HepG2 (cell line): ENCODE results near the gene XAGE3. TPM values are rescaled to one million over a fixed set of nuclear protein-coding genes. Genes with fewer than 3 reads are reported as not detected.
"Not testable (repeated sequence)": the region's sequence is repeated elsewhere in the genome, so short reads cannot be mapped to it uniquely, and the experiment has no call there.

Source experiments
- ATAC-seq: fragments of 200-7000 bp; cut with Tn5 transposase; 3 replicates; pipeline ENCODE4 v1.9.1; 2020; ENCODE audit warnings: mild to moderate bottlenecking, moderate library complexity
- BruUV-seq: library from RNA; stranded (reverse); fragments of 400-500 nt; replicated peaks from 2 replicates; lab custom pipeline; 2021; lab: Mats Ljungman, UMichigan
- CTCF ChIA-PET: fragments of 300-600 bp; formaldehyde crosslinking; extraction: SDS; loops from one replicate; lab custom pipeline; 2021; ENCODE audit warnings: low total read pairs, inconsistent platforms, low intra/inter-chr PET ratio; lab: Yijun Ruan, JAX
- POLR2A ChIA-PET: fragments of 350-600 bp; sonication (Branson Sonifier 250); formaldehyde crosslinking; loops from one replicate; lab custom pipeline; 2020; ENCODE audit warnings: antibody characterized with exemption, inconsistent platforms; lab: Yijun Ruan, JAX
- DNase-seq: peaks from one replicate; pipeline ENCODE4 v3.0.0-alpha.2; 2015; ENCODE audit warnings: low spot score
- FAIRE-seq: peaks from 3 replicates; lab custom pipeline; 2011; peaks lifted over from hg19 to GRCh38; lab: Jason Lieb, UNC
- H2AFZ ChIP-seq: one replicate; pipeline ENCODE4 v1.6.1; 2011; ENCODE audit warnings: low read length, inconsistent platforms
- H3K27ac ChIP-seq: fragments of 300-600 bp; 3 replicates; pipeline ENCODE4 v1.8.0; 2011; ENCODE audit warnings: mixed run types, mild to moderate bottlenecking, mixed read lengths, low read length, inconsistent platforms; ENCODE audit not compliant: insufficient read depth; ENCODE audit errors: extremely low read length
- H3K27me3 ChIP-seq, 2 experiments: fragments of 200-600 bp in 1 of 2; 2 replicates in 1 of 2; 3 replicates in 1 of 2; pipeline versions ENCODE4 v1.6.0 to v1.8.0; 2011; ENCODE audit warnings: low read length in 2 of 2, mild to moderate bottlenecking in 2 of 2, moderate library complexity in 2 of 2, inconsistent platforms in 1 of 2; ENCODE audit not compliant: insufficient read depth in 2 of 2, control insufficient read depth in 1 of 2
- H3K36me3 ChIP-seq, 2 experiments: fragments of 200-600 bp in 1 of 2; replicated peaks in 1 of 2; 2 replicates in 1 of 2; 3 replicates in 1 of 2; pipeline versions ENCODE4 v1.5.1 to v1.8.0; 2011; ENCODE audit warnings: low read length in 2 of 2, inconsistent platforms in 1 of 2; ENCODE audit not compliant: insufficient read depth in 2 of 2, control insufficient read depth in 1 of 2
- H3K4me1 ChIP-seq: 2 replicates; pipeline ENCODE4 v1.5.1; 2012; ENCODE audit warnings: low read length, inconsistent platforms; ENCODE audit not compliant: insufficient read depth
- H3K4me2 ChIP-seq: 2 replicates; pipeline ENCODE4 v1.6.0; 2011; ENCODE audit warnings: low read depth, low read length, inconsistent platforms
- H3K4me3 ChIP-seq, 3 experiments: fragments of 200-600 bp in 1 of 3; sonication (generic), shearing (Covaris generic) in 1 of 3; replicated peaks in 1 of 3; 2 replicates each; pipeline ENCODE4 v1.5.1; 2011 to 2016; ENCODE audit warnings: low read length in 3 of 3, inconsistent platforms in 2 of 3, low read depth in 2 of 3, mild to moderate bottlenecking in 2 of 3, control low read depth in 1 of 3, mixed read lengths in 1 of 3; ENCODE audit not compliant: insufficient read depth in 1 of 3
- H3K79me2 ChIP-seq: one replicate; pipeline ENCODE4 v1.6.1; 2011; ENCODE audit warnings: low read length, inconsistent platforms; ENCODE audit not compliant: insufficient read depth
- H3K9ac ChIP-seq: 2 replicates; pipeline ENCODE4 v1.6.0; 2011; ENCODE audit warnings: mild to moderate bottlenecking, low read depth, low read length, inconsistent platforms; ENCODE audit not compliant: insufficient read depth
- H3K9me3 ChIP-seq: 2 replicates; pipeline ENCODE4 v1.5.1; 2012; ENCODE audit warnings: mild to moderate bottlenecking, low read length
- H4K20me1 ChIP-seq: 2 replicates; pipeline ENCODE4 v1.6.0; 2011; ENCODE audit warnings: inconsistent platforms, mild to moderate bottlenecking, low read length, moderate library complexity; ENCODE audit not compliant: insufficient read depth
- AGO1 ChIP-seq: fragments of 200-400 bp; formaldehyde crosslinking; IDR thresholded peaks from 2 replicates; pipeline ENCODE4 v1.6.1; 2017; ENCODE audit warnings: mild to moderate bottlenecking, low read depth, low read length, moderate library complexity; ENCODE audit not compliant: poor library complexity, severe bottlenecking
- ELF1 ChIP-seq: sonication (generic); formaldehyde crosslinking; IDR thresholded peaks from 2 replicates; pipeline ENCODE4 v1.4.0; 2020; ENCODE audit warnings: missing genetic modification reagents
- MAF1 ChIP-seq: sonication (generic); formaldehyde crosslinking; IDR thresholded peaks from 2 replicates; pipeline ENCODE4 v1.5.0; 2020; ENCODE audit warnings: missing genetic modification reagents, borderline replicate concordance
- NR2F1 ChIP-seq, 2 experiments: fragments of 450-650 bp in 1 of 2; formaldehyde crosslinking in 1 of 2; IDR thresholded peaks; 2 replicates each; pipeline versions ENCODE4 v1.5.0 to v1.6.1; 2016 to 2020; ENCODE audit warnings: mild to moderate bottlenecking in 1 of 2, missing compliant biosample characterization in 1 of 2, missing genetic modification reagents in 1 of 2, moderate library complexity in 1 of 2
- STAT5B ChIP-seq: sonication (generic); formaldehyde crosslinking; IDR thresholded peaks from 2 replicates; pipeline ENCODE4 v1.4.0; 2020; ENCODE audit warnings: missing genetic modification reagents
- ZNF746 ChIP-seq: sonication (generic); formaldehyde crosslinking; IDR thresholded peaks from 2 replicates; pipeline ENCODE4 v1.8.0; 2022; ENCODE audit warnings: mild to moderate bottlenecking, missing genetic modification reagents
- ZNF776 ChIP-seq: sonication (generic); formaldehyde crosslinking; IDR thresholded peaks from 2 replicates; pipeline ENCODE4 v1.4.0; 2020; ENCODE audit warnings: mild to moderate bottlenecking, missing genetic modification reagents
- ZNF788 ChIP-seq: sonication (generic); formaldehyde crosslinking; IDR thresholded peaks from 2 replicates; pipeline ENCODE4 v1.5.0; 2020; ENCODE audit warnings: mild to moderate bottlenecking, missing genetic modification reagents, borderline replicate concordance
- WGBS: methylation state at CpG from one replicate; pipeline ENCODE4 v1.1.6; 2017; ENCODE audit warnings: low lambda C conversion rate; 5-methylcytosine and 5-hydroxymethylcytosine counted together
- in situ Hi-C: cut with HindIII; loops from 2 replicates; pipeline ENCODE4 v1.10.0; 2017; ENCODE audit warnings: low pct_unique_long_range_greater_than_20kb; ENCODE audit not compliant: extremely low pct_ligation_motif_present
- intact Hi-C: fragments of 100-400 bp; cut with micrococcal nuclease; formaldehyde crosslinking; loops from one replicate; pipeline ENCODE4 v1.10.0; 2022; ENCODE audit not compliant: unreplicated experiment
- polyA plus RNA-seq, 8 experiments: library from polyadenylated mRNA; depleted of rRNA in 3 of 8; stranded (reverse) in 7 of 8; unstranded in 1 of 8; fragments of >200 nt; fragmentation: Illumina TruSeq in 4 of 8; extraction: Trizol in 4 of 8; gene quantifications; 2 replicates each; pipeline versions ENCODE4 v1.2.1 to v1.2.3, GENCODE V29; 2011 to 2016; ENCODE audit warnings: low read depth in 4 of 8, missing spikeins in 1 of 8, mixed read lengths in 1 of 8; ENCODE audit not compliant: insufficient read depth in 1 of 8
- total RNA-seq, 5 experiments: library from RNA; depleted of rRNA; stranded (reverse); fragments of >200 nt; fragmentation: Illumina TruSeq; extraction: Trizol; gene quantifications; 2 replicates each; pipeline ENCODE4 v1.2.3, GENCODE V29; 2016; ENCODE audit warnings: low read depth in 1 of 5
- TF ChIP-seq, protein P1 (sequence below): IDR thresholded peaks from 2 replicates; pipeline ENCODE4 v1.6.1; 2016; ENCODE audit warnings: low read depth, borderline replicate concordance
- TF ChIP-seq, protein P2 (sequence below): sonication (generic); formaldehyde crosslinking; conservative IDR thresholded peaks from 2 replicates; pipeline ENCODE4 v1.8.0; 2022; ENCODE audit warnings: low read depth, missing genetic modification reagents

The XAGE3 gene
- total and polyA plus RNA-seq, 2 of the 13 experiments (the other 11 are each of a cell fraction or from before 2014, with no cell fraction given) = not detected

DNA sequence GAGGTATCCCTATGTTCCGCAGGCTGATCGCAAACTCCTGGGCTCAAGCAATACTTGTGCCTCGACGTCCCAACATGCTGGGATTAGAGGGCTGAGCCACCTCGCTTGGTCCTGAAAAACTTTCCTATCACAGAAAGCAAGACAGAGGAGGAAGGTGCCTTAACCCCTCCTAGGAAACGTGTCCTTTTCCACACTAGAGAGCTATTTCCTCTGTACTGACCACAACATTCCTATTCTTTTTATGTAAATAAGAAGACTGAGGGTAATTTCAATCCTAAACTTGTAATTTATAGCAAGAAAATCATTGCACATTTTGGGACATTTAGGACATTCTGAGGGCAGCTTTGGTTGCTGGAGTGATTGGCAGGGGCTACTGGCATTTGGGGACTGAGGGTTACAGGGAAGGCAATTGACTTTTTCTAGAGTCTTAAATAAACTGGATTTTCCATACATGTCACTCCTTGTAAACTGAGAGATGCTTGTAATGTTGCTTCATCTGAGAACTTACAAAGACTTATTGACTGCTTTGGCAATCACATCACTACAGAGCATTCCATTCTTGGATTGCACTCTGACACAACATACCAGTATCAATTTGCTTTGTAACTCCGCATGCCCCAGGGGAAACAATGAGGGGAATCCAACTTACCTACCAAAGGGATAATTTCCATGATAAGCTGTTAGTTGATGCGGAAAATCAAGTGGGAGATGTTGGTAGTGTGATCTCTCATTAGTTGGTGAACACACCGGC is 15.6 kb downstream of the XAGE3 start:
- DNase-seq = no peak
- H3K4me3 ChIP-seq = no peak overlapping the region
- no peaks in the 10 kb centered on the region for H4K20me1 ChIP-seq
- no peak overlapping the region for H2AFZ ChIP-seq
- no peaks in the 10 kb centered on the region for H3K36me3 ChIP-seq
- ChIA-PET CTCF (no interaction called here), POLR2A (no interaction called here)
- FAIRE-seq = no peak
- in situ Hi-C loops (no loop called here), intact Hi-C loops (no loop called here)
- H3K27me3 ChIP-seq = no peaks in the 10 kb centered on the region
- no peak for TF ChIP-seq ELF1 (CRISPR knock-in tag)
- TF ChIP-seq ZNF776 (CRISPR knock-in tag) = no peak
- TF ChIP-seq STAT5B (CRISPR knock-in tag) = no peak
- TF ChIP-seq MAF1 = no peak
- TF ChIP-seq ZNF746 (CRISPR knock-in tag) = no peak
- TF ChIP-seq, protein P1, sequence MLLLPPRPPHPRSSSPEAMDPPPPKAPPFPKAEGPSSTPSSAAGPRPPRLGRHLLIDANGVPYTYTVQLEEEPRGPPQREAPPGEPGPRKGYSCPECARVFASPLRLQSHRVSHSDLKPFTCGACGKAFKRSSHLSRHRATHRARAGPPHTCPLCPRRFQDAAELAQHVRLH (CRISPR knock-in tag) = no peak
- TF ChIP-seq, protein P2, sequence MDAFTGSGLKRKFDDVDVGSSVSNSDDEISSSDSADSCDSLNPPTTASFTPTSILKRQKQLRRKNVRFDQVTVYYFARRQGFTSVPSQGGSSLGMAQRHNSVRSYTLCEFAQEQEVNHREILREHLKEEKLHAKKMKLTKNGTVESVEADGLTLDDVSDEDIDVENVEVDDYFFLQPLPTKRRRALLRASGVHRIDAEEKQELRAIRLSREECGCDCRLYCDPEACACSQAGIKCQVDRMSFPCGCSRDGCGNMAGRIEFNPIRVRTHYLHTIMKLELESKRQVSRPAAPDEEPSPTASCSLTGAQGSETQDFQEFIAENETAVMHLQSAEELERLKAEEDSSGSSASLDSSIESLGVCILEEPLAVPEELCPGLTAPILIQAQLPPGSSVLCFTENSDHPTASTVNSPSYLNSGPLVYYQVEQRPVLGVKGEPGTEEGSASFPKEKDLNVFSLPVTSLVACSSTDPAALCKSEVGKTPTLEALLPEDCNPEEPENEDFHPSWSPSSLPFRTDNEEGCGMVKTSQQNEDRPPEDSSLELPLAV (CRISPR knock-in tag) = no peak
- no peak for TF ChIP-seq NR2F1 (CRISPR knock-in tag; IDR thresholded peaks at IDR 0.05)
- no peak for TF ChIP-seq AGO1
- TF ChIP-seq ZNF788 (CRISPR knock-in tag) = no peak
- no peak overlapping the region for H3K9ac ChIP-seq
- no peaks in the 10 kb centered on the region for H3K4me1 ChIP-seq
- ATAC-seq = no peak
- H3K79me2 ChIP-seq = no peaks in the 10 kb centered on the region
- no peak overlapping the region for H3K4me2 ChIP-seq
- no peak overlapping the region for H3K27ac ChIP-seq
- 45% methylated on average over 7 of the region's 9 CpGs for WGBS
- no peaks in the 10 kb centered on the region for H3K9me3 ChIP-seq
- no TSS peak for BruUV-seq

DNA sequence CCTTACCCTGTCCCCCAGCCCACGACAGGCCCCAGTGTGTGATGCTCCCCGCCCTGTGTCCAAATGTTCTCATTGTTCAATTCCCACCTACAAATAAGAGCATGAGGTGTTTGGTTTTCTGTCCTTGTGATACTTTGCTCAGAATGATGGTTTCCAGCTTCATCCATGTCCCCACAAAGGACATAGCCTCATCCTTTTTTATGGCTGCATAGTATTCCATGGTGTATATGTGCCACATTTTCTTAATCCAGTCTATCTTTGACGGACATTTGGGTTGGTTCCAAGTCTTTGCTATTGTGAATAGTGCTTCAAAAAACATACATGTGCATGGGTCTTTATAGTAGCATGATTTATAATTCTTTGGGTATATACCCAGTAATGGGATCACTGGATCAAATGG is 24.3 kb downstream of the XAGE3 start:
- FAIRE-seq, CTCF ChIA-PET: not testable (repeated sequence)

More for the DNA sequence above, 24.3 kb downstream of the XAGE3 start:
- ATAC-seq, H2AFZ ChIP-seq, H3K36me3 ChIP-seq, H3K79me2 ChIP-seq, H3K4me3 ChIP-seq, H3K27me3 ChIP-seq, H3K27ac ChIP-seq, POLR2A ChIA-PET, H3K4me1 ChIP-seq, BruUV-seq, intact Hi-C loops, H4K20me1 ChIP-seq, H3K9me3 ChIP-seq, H3K9ac ChIP-seq, H3K4me2 ChIP-seq, DNase-seq, in situ Hi-C loops: not testable (repeated sequence)
- WGBS = 6% methylated on average over 3 of the region's 3 CpGs
